Inflammatory macrophage treated with lipopolysaccharide for 1 hour (primary cell): ENCODE measurements around the gene PSME2.

ENCODE experiments used
- DNase-seq, 2 donors: peaks; one replicate each; pipeline ENCODE4 v3.0.0-alpha.2; 2020 to 2022

The PSME2 gene

GRCh38 chr14:24179294-24179960 is 33.0 kb upstream of the PSME2 start:
- DNase-seq, result no peak

GRCh38 chr14:24178399-24179178 is 32.2 kb upstream of the PSME2 start:
- no peak for DNase-seq

GRCh38 chr14:24177891-24178290 is 31.5 kb upstream of the PSME2 start:
- no peak for DNase-seq

DNA sequence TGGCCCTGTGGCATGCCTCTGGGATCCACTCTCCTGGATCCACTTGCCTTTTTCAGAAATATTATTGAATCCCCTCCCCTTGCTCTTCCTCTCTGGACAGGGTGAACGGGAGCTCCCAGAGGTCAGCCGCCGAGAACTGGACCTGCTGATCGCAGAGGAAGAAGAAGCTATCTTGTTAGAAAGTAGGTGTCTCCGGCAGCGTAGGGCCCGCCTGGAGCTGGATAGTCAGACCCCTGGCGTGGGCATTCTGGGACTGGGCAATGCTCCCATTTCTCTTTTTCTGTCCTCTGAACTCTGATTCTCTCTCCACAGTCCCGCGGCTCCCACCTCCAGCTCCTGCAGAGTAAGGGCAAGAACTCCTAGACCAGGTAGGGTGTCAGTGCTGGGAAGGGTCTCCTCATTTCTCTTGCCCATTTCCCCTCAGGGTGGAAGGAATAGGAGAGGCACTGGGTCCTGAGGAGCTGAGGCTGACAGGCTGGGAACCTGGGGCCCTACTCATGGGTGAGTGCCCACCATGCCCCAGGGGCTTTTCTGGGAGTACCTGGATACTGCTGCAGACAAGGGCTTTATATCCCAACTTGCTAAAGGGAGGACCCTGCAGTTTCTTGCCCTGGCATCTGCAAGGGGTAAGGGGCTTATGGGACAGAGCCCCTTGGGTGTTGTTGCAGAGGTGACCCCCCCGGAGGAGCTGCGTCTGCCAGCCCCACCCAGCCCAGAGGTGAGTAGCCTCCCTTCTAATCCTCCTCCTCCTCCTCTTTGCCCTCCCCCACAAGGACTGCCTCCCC is 30.8 kb upstream of the PSME2 start:
- DNase-seq, result no peak

GRCh38 chr14:24176599-24176998 is 30.2 kb upstream of the PSME2 start:
- DNase-seq, result no peak

DNA sequence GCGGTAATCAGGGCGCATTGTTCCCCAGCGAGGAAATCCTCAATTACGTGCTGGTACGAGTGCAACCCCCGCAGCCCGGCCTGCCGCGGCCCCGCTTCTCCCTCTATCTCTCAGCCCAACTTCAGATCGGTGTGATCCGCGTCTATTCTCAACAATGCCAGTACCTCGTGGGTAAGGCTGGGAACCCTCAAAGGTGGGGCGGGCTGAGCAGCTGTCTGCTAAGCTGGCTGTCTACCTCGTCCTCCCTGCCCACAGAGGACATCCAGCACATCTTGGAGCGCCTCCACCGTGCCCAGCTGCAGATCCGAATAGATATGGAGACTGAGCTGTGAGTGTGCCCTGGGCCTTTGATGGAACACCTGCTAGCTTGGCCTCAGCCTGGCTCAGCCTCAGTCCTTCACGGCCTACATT is 26.5 kb upstream of the PSME2 start:
- DNase-seq, result no peak

- no peak for DNase-seq
These were observed 26.0 kb upstream of the PSME2 start for GRCh38 chr14:24172261-24172860.

DNA sequence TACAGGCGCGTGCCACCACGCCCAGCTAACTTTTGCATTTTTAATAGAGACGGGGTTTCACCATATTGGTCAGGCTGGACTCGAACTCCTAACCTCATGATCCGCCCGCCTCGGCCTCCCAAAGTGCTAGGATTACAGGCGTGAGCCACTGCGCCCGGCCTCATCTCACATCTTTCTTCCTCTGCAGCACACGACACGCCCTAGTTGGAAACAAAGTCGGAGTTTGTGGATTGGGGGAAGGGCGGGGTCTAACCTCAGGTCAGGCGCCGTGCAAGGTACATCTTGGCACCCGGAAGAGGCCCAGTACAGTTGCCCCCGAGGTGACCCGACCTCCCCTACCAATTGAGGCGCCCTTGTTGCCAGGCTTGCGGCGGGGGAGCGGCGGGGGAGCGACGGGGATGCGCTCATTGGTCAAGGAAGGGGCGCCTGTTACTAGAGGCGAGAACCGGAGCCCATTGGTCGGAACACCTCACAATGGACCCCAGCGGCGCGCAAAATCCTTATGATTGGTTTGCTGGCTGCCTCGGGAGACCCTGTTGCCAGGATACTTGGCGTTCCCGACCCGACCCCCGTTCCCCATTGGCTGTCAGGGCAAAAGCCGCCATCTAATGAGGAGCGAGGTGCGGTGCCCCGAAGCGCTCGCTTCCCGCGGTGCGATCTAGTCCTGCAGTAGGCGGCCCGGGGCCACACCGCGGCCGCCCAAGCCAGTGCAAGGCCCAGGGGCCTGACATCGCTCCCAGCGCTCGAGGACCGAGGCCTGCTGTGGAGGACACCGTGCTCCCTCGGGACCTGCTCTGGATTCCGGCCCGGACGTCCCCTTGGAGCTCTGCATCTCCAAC is 25.2 kb upstream of the PSME2 start, which contains the start of gene REC8:
Gene REC8 (plus strand): TSS at position 659 of the 839 bp plus-strand sequence. CDS start 473 bp downstream, outside the sequence.
- DNase-seq, result no peak

DNA sequence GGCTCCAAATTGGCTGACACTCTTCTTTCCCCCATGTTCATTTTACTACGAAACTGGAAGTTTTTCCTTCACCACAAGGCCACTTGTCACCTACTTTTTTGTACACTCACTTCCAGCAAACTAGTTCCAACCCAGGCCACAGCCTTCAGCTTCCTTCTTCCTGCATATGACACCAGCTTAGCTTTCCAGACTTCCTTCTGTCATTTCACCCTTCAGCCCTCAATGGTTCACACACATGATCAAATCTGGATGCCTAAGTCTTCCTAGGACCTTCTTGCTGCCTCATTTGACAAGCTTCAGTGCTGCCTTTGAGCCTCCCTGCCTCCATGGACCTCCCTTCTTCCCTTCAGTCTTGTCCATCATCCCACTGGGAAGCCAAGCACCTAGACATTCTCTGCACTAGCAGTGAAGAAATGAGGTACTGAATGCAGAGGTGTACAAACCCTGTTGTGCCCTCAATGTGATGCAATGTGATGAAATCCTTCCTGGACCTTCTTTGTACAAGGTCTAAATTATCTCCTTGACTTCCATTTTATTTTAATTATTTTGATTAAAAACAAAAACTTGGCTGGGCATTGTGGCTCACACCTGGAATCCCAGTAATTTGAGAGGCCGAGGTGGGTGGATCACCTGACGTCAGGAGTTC is 21.2 kb upstream of the PSME2 start:
- DNase-seq, result peak; percentile 51 to 56

GRCh38 chr14:24165785-24166184 is 19.4 kb upstream of the PSME2 start:
- DNase-seq, result no peak

DNA sequence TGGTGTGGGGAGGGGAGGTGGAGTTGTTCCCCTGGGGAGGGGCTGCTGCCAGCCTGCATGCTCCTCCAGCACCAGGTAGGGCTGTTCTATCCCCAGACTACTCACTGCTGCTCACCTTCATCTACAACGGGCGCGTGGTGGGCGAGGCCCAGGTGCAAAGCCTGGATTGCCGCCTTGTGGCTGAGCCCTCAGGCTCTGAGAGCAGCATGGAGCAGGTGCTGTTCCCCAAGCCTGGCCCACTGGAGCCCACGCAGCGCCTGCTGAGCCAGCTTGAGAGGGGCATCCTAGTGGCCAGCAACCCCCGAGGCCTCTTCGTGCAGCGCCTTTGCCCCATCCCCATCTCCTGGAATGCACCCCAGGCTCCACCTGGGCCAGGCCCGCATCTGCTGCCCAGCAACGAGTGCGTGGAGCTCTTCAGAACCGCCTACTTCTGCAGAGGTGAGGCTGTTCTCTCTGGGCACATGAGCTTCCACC is 18.1 kb upstream of the PSME2 start:
- DNase-seq, result no peak

DNA sequence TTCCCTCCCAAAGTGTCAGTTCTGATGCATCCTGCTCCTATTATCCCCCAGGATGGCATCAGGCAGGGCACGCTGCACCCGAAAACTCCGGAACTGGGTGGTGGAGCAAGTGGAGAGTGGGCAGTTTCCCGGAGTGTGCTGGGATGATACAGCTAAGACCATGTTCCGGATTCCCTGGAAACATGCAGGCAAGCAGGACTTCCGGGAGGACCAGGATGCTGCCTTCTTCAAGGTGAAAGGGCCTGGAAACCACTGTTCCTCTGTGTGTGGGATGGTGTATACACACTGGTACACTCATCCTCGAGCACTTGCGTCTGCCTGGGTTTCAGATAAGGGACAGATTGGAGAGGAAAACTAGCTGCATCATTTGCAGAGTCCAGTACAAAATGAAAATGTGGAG is 15.7 kb upstream of the PSME2 start:
- no peak for DNase-seq

GRCh38 chr14:24160850-24161804 is 14.7 kb upstream of the PSME2 start, which contains the start of gene IRF9:
Gene IRF9 (plus strand): TSS chr14:24161265. CDS start chr14:24162145, 880 bp downstream.
- peak; percentile 89 to 100 for DNase-seq

DNA sequence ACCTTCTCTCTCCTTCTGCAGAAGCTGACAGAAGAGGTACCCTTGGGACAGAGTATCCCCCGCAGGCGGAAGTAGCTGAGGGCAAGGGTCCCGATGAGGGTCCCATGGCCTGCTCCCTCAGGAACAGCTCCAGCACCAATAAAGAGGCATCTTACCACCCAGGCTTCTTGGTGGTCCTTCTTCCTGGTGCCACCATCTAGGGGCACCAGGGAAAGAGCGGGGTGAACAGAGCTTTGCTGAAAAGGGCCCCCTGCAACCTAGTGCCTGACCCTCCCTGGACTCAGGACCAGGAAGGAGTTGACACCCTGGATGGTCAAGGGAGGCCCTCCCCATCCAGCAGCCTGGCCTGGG is 14.1 kb upstream of the PSME2 start:
- no peak for DNase-seq

DNA sequence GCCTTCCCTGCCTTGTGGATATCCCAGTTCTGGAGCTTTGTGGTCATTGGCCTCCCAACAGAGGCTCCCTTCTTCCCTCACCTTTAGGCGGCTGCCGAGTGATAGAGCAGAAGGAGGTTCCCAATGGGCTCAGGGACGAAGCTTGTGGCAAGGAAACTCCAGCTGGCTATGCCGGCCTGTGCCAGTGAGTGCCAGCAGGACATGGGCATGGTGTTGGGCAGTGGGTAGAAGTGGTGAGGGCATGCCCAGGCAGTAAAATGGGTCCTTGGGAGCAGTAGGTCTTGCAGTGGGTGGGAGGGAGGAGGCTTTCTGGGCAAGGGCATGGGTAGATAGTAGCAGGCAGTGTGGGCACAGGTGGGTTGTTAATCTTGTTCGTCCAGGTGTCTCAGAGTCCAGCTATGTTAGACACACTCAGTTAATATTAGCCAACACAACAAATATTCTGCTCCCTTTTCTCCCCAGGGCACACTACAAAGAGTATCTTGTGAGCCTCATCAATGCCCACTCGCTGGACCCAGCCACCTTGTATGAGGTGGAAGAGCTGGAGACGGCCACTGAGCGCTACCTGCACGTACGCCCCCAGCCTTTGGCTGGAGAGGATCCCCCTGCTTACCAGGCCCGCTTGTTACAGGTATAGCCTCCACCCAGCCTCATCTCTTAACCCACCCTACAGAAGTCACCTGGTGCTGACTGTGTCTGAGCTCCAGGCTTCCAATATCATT is 13.5 kb upstream of the PSME2 start:
- no peak for DNase-seq

DNA sequence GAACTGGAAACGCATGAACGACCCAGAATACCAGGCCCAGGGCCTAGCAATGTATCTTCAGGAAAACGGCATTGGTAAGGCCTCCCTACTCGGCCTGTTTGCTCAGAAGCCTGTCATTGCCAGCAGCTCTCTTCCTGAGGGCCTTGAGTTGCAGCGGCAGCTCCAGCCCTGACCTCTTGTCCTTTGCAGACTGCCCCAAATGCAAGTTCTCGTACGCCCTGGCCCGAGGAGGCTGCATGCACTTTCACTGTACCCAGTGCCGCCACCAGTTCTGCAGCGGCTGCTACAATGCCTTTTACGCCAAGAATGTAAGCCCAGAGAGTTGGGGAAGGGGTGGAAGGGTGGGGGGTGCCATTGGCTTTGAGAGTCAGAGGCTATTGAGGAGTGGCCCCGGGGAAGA is 10.9 kb upstream of the PSME2 start:
- no peak for DNase-seq

DNA sequence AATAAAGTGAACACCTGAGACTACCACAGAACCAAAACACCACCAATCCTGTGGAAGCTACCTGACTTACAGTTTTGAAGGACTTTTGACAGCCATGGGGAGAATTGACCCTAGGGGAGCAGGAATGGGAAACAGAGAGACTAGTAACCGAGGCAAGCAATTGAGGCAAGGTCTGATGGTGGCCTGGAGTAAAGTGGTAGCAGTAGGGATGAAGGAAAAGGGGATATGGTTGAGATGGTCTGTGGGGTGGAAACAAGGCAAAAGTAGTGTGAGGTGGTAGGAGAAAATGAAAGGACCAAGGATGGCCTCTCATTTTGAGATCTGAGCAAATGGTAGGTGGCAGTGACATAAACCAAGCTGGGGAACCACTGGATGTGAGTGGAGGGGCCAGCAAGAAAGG is 10.4 kb upstream of the PSME2 start:
- DNase-seq, result no peak

GRCh38 chr14:24155100-24155499 is 8.7 kb upstream of the PSME2 start:
- no peak for DNase-seq

DNA sequence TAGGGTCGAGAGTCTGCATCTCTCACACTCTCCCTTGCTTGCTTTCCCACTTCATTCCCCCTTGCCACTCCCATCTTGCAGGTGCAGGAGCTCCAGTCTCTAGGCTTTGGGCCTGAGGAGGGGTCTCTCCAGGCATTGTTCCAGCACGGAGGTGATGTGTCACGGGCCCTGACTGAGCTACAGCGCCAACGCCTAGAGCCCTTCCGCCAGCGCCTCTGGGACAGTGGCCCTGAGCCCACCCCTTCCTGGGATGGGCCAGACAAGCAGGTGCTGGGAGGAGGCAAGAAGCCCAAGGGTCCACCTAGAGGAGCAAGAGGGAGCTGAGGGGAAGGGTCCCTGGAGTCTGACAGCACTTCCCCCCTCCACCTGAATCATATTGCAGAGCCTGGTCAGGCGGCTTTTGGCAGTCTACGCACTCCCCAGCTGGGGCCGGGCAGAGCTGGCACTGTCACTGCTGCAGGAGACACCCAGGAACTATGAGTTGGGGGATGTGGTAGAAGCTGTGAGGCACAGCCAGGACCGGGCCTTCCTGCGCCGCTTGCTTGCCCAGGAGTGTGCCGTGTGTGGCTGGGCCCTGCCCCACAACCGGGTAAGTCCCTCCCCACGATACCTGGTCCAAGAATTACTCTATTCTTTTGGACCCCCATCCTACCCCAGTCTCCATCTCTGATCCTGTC is 5.1 kb upstream of the PSME2 start:
- no peak for DNase-seq
